WTC11 (cell line): ENCODE data around the gene NKAIN2. TPM values are rescaled to one million over a fixed set of nuclear protein-coding genes. Genes with fewer than 3 reads are reported as not detected.

ENCODE experiments used
- ATAC-seq: fragments of 200-7000 bp; cut with Tn5 transposase; 2 replicates; pipeline ENCODE4 v1.10.0; 2021; ENCODE audit warnings: mild to moderate bottlenecking, moderate library complexity
- CTCF ChIA-PET: fragments of 300-600 bp; sonication (Branson Sonifier 250); formaldehyde crosslinking; loops from one replicate; lab custom pipeline; 2021; ENCODE audit warnings: antibody characterized with exemption; lab: Charles Lee
- POLR2A ChIA-PET: fragments of 350-600 bp; sonication (Branson Sonifier 250); formaldehyde crosslinking; loops from one replicate; lab custom pipeline; 2021; ENCODE audit warnings: antibody characterized with exemption; lab: Charles Lee
- DNase-seq: peaks from one replicate; pipeline ENCODE4 v3.0.0; 2021; ENCODE audit warnings: low spot score
- H3K27ac Mint-ChIP-seq: 2 replicates; pipeline ENCODE4 v1.8.0; 2021; ENCODE audit warnings: mixed read lengths
- H3K27me3 Mint-ChIP-seq: 2 replicates; pipeline ENCODE4 v1.8.0; 2021; ENCODE audit warnings: low read depth, mild to moderate bottlenecking, moderate library complexity, mixed read lengths
- H3K36me3 Mint-ChIP-seq: 2 replicates; pipeline ENCODE4 v1.8.0; 2021; ENCODE audit warnings: mixed read lengths
- H3K4me1 Mint-ChIP-seq: 2 replicates; pipeline ENCODE4 v1.8.0; 2022; ENCODE audit warnings: mixed read lengths
- H3K4me3 Mint-ChIP-seq: 2 replicates; pipeline ENCODE4 v1.8.0; 2021; ENCODE audit warnings: mild to moderate bottlenecking, moderate library complexity, mixed read lengths
- H3K9me3 Mint-ChIP-seq: 2 replicates; pipeline ENCODE4 v1.8.0; 2021; ENCODE audit warnings: mixed read lengths
- CREM ChIP-seq: sonication (generic); formaldehyde crosslinking; IDR thresholded peaks from 2 replicates; pipeline ENCODE4 v1.8.1; 2022; ENCODE audit warnings: mild to moderate bottlenecking, missing genetic modification reagents, moderate library complexity
- EMX1 ChIP-seq: fragments of 250-450 bp; sonication (Bioruptor Pico); IDR thresholded peaks from 2 replicates; pipeline ENCODE4 v1.8.0; 2021; ENCODE audit warnings: mild to moderate bottlenecking
- FOXK1 ChIP-seq: sonication (generic); formaldehyde crosslinking; IDR thresholded peaks from 2 replicates; pipeline ENCODE4 v1.8.0; 2022; ENCODE audit warnings: mild to moderate bottlenecking, moderate library complexity, missing genetic modification reagents
- GABPB1 ChIP-seq: sonication (generic); formaldehyde crosslinking; IDR thresholded peaks from 2 replicates; pipeline ENCODE4 v1.8.1; 2023; ENCODE audit warnings: mild to moderate bottlenecking, missing genetic modification reagents
- GRHL2 ChIP-seq: fragments of 250-450 bp; sonication (Bioruptor Pico); IDR thresholded peaks from 2 replicates; pipeline ENCODE4 v1.8.0; 2022; ENCODE audit warnings: mild to moderate bottlenecking, moderate library complexity; ENCODE audit not compliant: insufficient replicate concordance, severe bottlenecking
- JAZF1 ChIP-seq: fragments of 250-450 bp; sonication (Bioruptor Pico); IDR thresholded peaks from 2 replicates; pipeline ENCODE4 v1.9.0; 2021; ENCODE audit warnings: moderate library complexity, mild to moderate bottlenecking, inconsistent platforms
- MXD4 ChIP-seq: fragments of 250-450 bp; sonication (Bioruptor Pico); IDR thresholded peaks from 2 replicates; pipeline ENCODE4 v1.8.0; 2021; ENCODE audit warnings: mild to moderate bottlenecking, moderate library complexity, borderline replicate concordance
- OVOL2 ChIP-seq: fragments of 250-450 bp; sonication (Bioruptor Pico); IDR thresholded peaks from 2 replicates; pipeline ENCODE4 v1.9.0; 2021; ENCODE audit warnings: mild to moderate bottlenecking, borderline replicate concordance
- SP1 ChIP-seq: sonication (generic); formaldehyde crosslinking; conservative IDR thresholded peaks from 2 replicates; pipeline ENCODE4 v1.8.1; 2022; ENCODE audit warnings: missing genetic modification reagents
- TEAD4 ChIP-seq: sonication (generic); formaldehyde crosslinking; IDR thresholded peaks from 2 replicates; pipeline ENCODE4 v1.8.0; 2022; ENCODE audit warnings: mild to moderate bottlenecking, missing genetic modification reagents
- ZBTB21 ChIP-seq: sonication (generic); formaldehyde crosslinking; IDR thresholded peaks from 2 replicates; pipeline ENCODE4 v1.8.1; 2023; ENCODE audit warnings: mild to moderate bottlenecking, missing genetic modification reagents, borderline replicate concordance
- ZNF263 ChIP-seq: sonication (generic); formaldehyde crosslinking; IDR thresholded peaks from 2 replicates; pipeline ENCODE4 v1.8.1; 2022; ENCODE audit warnings: low read depth, mild to moderate bottlenecking, moderate library complexity, missing genetic modification reagents
- ZNF416 ChIP-seq: fragments of 250-450 bp; sonication (Bioruptor Pico); IDR thresholded peaks from 2 replicates; pipeline ENCODE4 v1.9.0; 2021; ENCODE audit warnings: mild to moderate bottlenecking, inconsistent platforms
- total RNA-seq: library from RNA; stranded (reverse); gene quantifications from 3 replicates; pipeline ENCODE4 v1.2.3, GENCODE V29; 2021
- TF ChIP-seq, protein P1 (sequence below): sonication (generic); formaldehyde crosslinking; IDR thresholded peaks from 2 replicates; pipeline ENCODE4 v1.8.1; 2023; ENCODE audit warnings: mild to moderate bottlenecking, moderate library complexity, missing genetic modification reagents
- TF ChIP-seq, protein P2 (sequence below): fragments of 250-450 bp; sonication (Bioruptor Pico); conservative IDR thresholded peaks from 2 replicates; pipeline ENCODE4 v1.9.0; 2021; ENCODE audit warnings: mild to moderate bottlenecking
- TF ChIP-seq, protein P3 (sequence below): sonication (generic); formaldehyde crosslinking; IDR thresholded peaks from 2 replicates; pipeline ENCODE4 v1.8.0; 2022; ENCODE audit warnings: mild to moderate bottlenecking, missing genetic modification reagents
- TF ChIP-seq, protein P4 (sequence below): sonication (generic); formaldehyde crosslinking; IDR thresholded peaks from 2 replicates; pipeline ENCODE4 v1.8.1; 2023; ENCODE audit warnings: mild to moderate bottlenecking, missing genetic modification reagents, borderline replicate concordance
- TF ChIP-seq, protein P5 (sequence below): fragments of 250-450 bp; sonication (Bioruptor Pico); IDR thresholded peaks from 2 replicates; pipeline ENCODE4 v1.8.0; 2021; ENCODE audit warnings: mild to moderate bottlenecking

The NKAIN2 gene
- total RNA-seq, 1 experiment from 2014 or later = 0.33 TPM

DNA sequence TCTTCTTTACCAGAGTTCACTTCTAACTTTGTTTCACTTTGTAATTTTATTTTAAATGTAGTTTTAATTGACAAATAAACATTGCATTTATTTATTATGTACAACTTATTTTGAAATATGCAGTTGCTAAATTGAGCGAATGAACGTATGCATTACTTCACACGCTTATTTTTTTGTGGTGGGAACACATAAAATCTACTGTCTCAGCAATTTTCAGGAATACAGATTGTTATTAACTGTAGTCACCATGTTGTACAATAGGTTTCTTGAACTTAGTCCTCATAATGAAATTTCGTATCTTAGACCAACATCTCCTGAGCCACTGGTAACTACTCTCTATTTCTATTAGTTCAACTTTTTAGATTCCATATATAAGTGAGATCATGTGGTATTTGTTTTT, 46.9 kb downstream of the NKAIN2 start:
- CTCF ChIA-PET = no interaction called here
- DNase-seq (no peak), ATAC-seq (no peak)
- Mint-ChIP-seq H3K4me3 (no peak overlapping the region), H3K27ac (no peak overlapping the region), H3K27me3 (no peaks in the 10 kb centered on the region), H3K4me1 (no peaks in the 10 kb centered on the region), H3K36me3 (no peaks in the 10 kb centered on the region), H3K9me3 (no peaks in the 10 kb centered on the region; the same call in 1 of the 2 replicates)
- TF ChIP-seq ZNF263 (CRISPR knock-in tag) (no peak), CREM (no peak), GABPB1 (no peak), MXD4 (no peak), OVOL2 (CRISPR knock-in tag) (no peak), EMX1 (CRISPR knock-in tag) (no peak), SP1 (CRISPR knock-in tag) (no peak), FOXK1 (no peak), GRHL2 (no peak), TEAD4 (CRISPR knock-in tag) (no peak), JAZF1 (CRISPR knock-in tag) (no peak), ZNF416 (CRISPR knock-in tag) (no peak), ZBTB21 (CRISPR knock-in tag) (no peak)
- TF ChIP-seq, protein P1, sequence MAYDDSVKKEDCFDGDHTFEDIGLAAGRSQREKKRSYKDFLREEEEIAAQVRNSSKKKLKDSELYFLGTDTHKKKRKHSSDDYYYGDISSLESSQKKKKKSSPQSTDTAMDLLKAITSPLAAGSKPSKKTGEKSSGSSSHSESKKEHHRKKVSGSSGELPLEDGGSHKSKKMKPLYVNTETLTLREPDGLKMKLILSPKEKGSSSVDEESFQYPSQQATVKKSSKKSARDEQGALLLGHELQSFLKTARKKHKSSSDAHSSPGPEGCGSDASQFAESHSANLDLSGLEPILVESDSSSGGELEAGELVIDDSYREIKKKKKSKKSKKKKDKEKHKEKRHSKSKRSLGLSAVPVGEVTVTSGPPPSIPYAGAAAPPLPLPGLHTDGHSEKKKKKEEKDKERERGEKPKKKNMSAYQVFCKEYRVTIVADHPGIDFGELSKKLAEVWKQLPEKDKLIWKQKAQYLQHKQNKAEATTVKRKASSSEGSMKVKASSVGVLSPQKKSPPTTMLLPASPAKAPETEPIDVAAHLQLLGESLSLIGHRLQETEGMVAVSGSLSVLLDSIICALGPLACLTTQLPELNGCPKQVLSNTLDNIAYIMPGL = no peak
- TF ChIP-seq, protein P2, sequence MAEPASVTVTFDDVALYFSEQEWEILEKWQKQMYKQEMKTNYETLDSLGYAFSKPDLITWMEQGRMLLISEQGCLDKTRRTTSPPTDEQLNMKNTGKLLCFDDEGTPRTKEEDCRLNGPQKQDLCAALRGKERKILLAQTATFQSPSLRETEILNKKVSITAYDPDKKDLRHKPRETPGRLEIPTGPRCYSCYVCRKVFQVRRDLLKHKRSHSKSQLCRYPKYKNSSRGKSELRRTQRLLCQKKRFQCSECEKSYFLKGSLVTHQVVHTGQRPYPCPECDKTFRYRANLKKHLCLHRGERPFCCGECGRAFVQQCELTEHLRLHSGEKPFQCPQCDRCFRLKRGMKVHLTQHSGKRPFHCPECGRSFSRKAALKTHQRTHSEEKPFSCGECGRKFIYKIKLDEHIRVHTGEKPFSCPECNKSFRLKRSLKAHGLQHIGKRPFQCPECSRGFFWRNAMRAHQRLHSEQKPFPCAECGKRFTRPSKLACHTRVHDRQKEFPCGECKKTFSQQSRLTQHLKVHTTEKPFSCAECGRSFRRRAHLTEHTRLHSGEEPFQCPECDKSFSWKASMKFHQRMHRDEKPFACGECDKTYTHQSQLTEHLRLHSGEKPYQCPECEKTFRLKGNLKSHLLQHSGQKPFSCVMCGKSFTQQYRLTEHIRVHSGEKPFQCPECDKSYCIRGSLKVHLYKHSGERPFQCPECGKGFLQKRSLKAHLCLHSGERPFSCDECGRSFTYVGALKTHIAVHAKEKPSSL = no peak
- TF ChIP-seq, protein P3, sequence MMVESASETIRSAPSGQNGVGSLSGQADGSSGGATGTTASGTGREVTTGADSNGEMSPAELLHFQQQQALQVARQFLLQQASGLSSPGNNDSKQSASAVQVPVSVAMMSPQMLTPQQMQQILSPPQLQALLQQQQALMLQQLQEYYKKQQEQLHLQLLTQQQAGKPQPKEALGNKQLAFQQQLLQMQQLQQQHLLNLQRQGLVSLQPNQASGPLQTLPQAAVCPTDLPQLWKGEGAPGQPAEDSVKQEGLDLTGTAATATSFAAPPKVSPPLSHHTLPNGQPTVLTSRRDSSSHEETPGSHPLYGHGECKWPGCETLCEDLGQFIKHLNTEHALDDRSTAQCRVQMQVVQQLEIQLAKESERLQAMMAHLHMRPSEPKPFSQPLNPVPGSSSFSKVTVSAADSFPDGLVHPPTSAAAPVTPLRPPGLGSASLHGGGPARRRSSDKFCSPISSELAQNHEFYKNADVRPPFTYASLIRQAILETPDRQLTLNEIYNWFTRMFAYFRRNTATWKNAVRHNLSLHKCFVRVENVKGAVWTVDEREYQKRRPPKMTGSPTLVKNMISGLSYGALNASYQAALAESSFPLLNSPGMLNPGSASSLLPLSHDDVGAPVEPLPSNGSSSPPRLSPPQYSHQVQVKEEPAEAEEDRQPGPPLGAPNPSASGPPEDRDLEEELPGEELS (CRISPR knock-in tag) = no peak
- TF ChIP-seq, protein P4, sequence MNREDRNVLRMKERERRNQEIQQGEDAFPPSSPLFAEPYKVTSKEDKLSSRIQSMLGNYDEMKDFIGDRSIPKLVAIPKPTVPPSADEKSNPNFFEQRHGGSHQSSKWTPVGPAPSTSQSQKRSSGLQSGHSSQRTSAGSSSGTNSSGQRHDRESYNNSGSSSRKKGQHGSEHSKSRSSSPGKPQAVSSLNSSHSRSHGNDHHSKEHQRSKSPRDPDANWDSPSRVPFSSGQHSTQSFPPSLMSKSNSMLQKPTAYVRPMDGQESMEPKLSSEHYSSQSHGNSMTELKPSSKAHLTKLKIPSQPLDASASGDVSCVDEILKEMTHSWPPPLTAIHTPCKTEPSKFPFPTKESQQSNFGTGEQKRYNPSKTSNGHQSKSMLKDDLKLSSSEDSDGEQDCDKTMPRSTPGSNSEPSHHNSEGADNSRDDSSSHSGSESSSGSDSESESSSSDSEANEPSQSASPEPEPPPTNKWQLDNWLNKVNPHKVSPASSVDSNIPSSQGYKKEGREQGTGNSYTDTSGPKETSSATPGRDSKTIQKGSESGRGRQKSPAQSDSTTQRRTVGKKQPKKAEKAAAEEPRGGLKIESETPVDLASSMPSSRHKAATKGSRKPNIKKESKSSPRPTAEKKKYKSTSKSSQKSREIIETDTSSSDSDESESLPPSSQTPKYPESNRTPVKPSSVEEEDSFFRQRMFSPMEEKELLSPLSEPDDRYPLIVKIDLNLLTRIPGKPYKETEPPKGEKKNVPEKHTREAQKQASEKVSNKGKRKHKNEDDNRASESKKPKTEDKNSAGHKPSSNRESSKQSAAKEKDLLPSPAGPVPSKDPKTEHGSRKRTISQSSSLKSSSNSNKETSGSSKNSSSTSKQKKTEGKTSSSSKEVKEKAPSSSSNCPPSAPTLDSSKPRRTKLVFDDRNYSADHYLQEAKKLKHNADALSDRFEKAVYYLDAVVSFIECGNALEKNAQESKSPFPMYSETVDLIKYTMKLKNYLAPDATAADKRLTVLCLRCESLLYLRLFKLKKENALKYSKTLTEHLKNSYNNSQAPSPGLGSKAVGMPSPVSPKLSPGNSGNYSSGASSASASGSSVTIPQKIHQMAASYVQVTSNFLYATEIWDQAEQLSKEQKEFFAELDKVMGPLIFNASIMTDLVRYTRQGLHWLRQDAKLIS (CRISPR knock-in tag) = no peak
- TF ChIP-seq, protein P5, sequence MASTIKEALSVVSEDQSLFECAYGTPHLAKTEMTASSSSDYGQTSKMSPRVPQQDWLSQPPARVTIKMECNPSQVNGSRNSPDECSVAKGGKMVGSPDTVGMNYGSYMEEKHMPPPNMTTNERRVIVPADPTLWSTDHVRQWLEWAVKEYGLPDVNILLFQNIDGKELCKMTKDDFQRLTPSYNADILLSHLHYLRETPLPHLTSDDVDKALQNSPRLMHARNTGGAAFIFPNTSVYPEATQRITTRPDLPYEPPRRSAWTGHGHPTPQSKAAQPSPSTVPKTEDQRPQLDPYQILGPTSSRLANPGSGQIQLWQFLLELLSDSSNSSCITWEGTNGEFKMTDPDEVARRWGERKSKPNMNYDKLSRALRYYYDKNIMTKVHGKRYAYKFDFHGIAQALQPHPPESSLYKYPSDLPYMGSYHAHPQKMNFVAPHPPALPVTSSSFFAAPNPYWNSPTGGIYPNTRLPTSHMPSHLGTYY = no peak
- POLR2A ChIA-PET = no interaction called here
